Neural progenitor cell (in vitro differentiated cells): Measurements from ENCODE around the gene NUDT19.

Experiments used
- EZH2 ChIP-seq: fragments of 200-600 bp; sonication (generic); IDR thresholded peaks from 2 replicates; pipeline ENCODE4 v1.6.1; 2017; ENCODE audit warnings: antibody characterized with exemption, mild to moderate bottlenecking, moderate library complexity
- TF ChIP-seq, protein P1 (sequence below): fragments of 200-600 bp; sonication (generic); IDR thresholded peaks from 2 replicates; pipeline ENCODE4 v1.5.1; 2017; ENCODE audit warnings: antibody characterized with exemption, mild to moderate bottlenecking

- TF ChIP-seq, protein P1, sequence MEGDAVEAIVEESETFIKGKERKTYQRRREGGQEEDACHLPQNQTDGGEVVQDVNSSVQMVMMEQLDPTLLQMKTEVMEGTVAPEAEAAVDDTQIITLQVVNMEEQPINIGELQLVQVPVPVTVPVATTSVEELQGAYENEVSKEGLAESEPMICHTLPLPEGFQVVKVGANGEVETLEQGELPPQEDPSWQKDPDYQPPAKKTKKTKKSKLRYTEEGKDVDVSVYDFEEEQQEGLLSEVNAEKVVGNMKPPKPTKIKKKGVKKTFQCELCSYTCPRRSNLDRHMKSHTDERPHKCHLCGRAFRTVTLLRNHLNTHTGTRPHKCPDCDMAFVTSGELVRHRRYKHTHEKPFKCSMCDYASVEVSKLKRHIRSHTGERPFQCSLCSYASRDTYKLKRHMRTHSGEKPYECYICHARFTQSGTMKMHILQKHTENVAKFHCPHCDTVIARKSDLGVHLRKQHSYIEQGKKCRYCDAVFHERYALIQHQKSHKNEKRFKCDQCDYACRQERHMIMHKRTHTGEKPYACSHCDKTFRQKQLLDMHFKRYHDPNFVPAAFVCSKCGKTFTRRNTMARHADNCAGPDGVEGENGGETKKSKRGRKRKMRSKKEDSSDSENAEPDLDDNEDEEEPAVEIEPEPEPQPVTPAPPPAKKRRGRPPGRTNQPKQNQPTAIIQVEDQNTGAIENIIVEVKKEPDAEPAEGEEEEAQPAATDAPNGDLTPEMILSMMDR = no peak
- no peak for TF ChIP-seq EZH2
Observed at GRCh38 chr19:32658527-32658926, 33.1 kb upstream of the NUDT19 start.
